CD8-positive, alpha-beta memory T cell (primary cell): ENCODE data around the gene LENG8. TPM values are rescaled to one million over a fixed set of nuclear protein-coding genes. Genes with fewer than 3 reads are reported as not detected.

ENCODE experiments used
- CTCF ChIA-PET: fragments of 350-600 bp; sonication (Branson Sonifier 250); formaldehyde crosslinking; loops from one replicate; lab custom pipeline; 2021; ENCODE audit warnings: antibody characterized with exemption; lab: Charles Lee
- POLR2A ChIA-PET: fragments of 350-600 bp; sonication (Branson Sonifier 250); formaldehyde crosslinking; loops from one replicate; lab custom pipeline; 2021; ENCODE audit warnings: antibody characterized with exemption; lab: Charles Lee
- DNase-seq, 5 donors: peaks; one replicate each; pipeline versions ENCODE4 v3.0.0 to v3.0.0-alpha.2; 2020 to 2022; ENCODE audit warnings: mixed read lengths in 1 of 5
- H3K27ac ChIP-seq: one replicate; pipeline ENCODE4 v1.7.0; 2013; ENCODE audit warnings: low read depth, mild to moderate bottlenecking, low read length, moderate library complexity
- H3K27me3 ChIP-seq: 2 replicates; pipeline ENCODE4 v1.7.0; 2013; ENCODE audit warnings: low read length, mild to moderate bottlenecking; ENCODE audit not compliant: insufficient read depth, poor library complexity, severe bottlenecking
- H3K36me3 ChIP-seq: 2 replicates; pipeline ENCODE4 v1.7.0; 2013; ENCODE audit warnings: mild to moderate bottlenecking, low read length, moderate library complexity; ENCODE audit not compliant: insufficient read depth
- H3K4me1 ChIP-seq: 2 replicates; pipeline ENCODE4 v1.7.0; 2013; ENCODE audit warnings: mild to moderate bottlenecking, low read length, moderate library complexity; ENCODE audit not compliant: insufficient read depth
- H3K4me3 ChIP-seq: 2 replicates; pipeline ENCODE4 v1.7.0; 2013; ENCODE audit warnings: mild to moderate bottlenecking, low read length
- H3K9me3 ChIP-seq: 2 replicates; pipeline ENCODE4 v1.7.0; 2013; ENCODE audit warnings: mild to moderate bottlenecking, low read length
- H3K27ac Mint-ChIP-seq, 8 donors: one replicate each; pipeline ENCODE4 v1.8.0; 2020 to 2021; ENCODE audit warnings: mixed read lengths in 8 of 8, mild to moderate bottlenecking in 6 of 8, inconsistent platforms in 3 of 8, moderate library complexity in 3 of 8
- H3K27me3 Mint-ChIP-seq, 2 donors: one replicate each; pipeline ENCODE4 v1.8.0; 2020 to 2021; ENCODE audit warnings: mixed read lengths in 2 of 2, mild to moderate bottlenecking in 1 of 2, moderate library complexity in 1 of 2
- H3K36me3 Mint-ChIP-seq, 3 donors: one replicate each; pipeline ENCODE4 v1.8.0; 2020 to 2021; ENCODE audit warnings: mixed read lengths in 3 of 3, inconsistent platforms in 1 of 3, mild to moderate bottlenecking in 1 of 3
- H3K4me1 Mint-ChIP-seq, 3 donors: one replicate each; pipeline ENCODE4 v1.8.0; 2020 to 2021; ENCODE audit warnings: mixed read lengths in 3 of 3, inconsistent platforms in 1 of 3, mild to moderate bottlenecking in 1 of 3
- H3K4me3 Mint-ChIP-seq, 7 donors: one replicate each; pipeline ENCODE4 v1.8.0; 2020 to 2021; ENCODE audit warnings: mixed read lengths in 7 of 7, mild to moderate bottlenecking in 6 of 7, moderate library complexity in 4 of 7, inconsistent platforms in 2 of 7
- H3K9me3 Mint-ChIP-seq, 5 donors: one replicate each; pipeline ENCODE4 v1.8.0; 2020 to 2022; ENCODE audit warnings: mixed read lengths in 5 of 5, mild to moderate bottlenecking in 3 of 5, moderate library complexity in 2 of 5, inconsistent platforms in 1 of 5
- polyA plus RNA-seq: library from polyadenylated mRNA; unstranded; fragments of 300-500 nt; fragmentation: Illumina TruSeq; gene quantifications from one replicate; pipeline ENCODE4 v1.2.3, GENCODE V29; 2021
- total RNA-seq, 2 experiments: library from RNA; stranded (reverse); gene quantifications; one replicate each; pipeline ENCODE4 v1.2.3, GENCODE V29; 2021

The LENG8 gene
- total and polyA plus RNA-seq, 3 experiments from 2014 or later = 8.0 to 144 (median 132) TPM

DNA sequence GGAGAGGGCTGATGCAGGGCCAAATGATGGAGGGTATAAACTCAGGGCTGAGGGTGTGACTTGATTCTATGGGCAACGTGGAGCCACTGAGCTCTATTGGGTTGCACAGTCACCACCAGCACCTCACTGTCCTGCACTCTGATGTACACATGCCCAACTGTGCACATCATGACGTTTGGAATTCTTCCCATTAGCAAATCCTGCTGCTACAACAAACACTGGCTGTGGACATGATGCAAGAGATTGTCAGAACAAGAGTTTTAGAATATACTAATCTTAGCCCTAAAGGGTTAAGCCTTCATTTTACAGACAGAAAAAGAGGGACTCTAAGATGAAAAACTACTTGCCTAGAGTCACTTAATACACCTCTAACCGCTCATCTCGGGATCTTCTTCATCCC is 36.1 kb upstream of the LENG8 start:
- H3K27me3 ChIP-seq = peaks cover 15% of the 10 kb centered on the region
- no peak for DNase-seq
- H3K36me3 ChIP-seq = no peaks in the 10 kb centered on the region
- ChIA-PET POLR2A (no interaction called here), CTCF (no interaction called here)
- Mint-ChIP-seq H3K36me3 (peaks cover 0 to 5% (median 2%) of the 10 kb centered on the region in 3 donors), H3K9me3 (peaks cover 0 to 10% (median 7%) of the 10 kb centered on the region in 5 donors), H3K4me3 (no peak overlapping the region), H3K27ac (no peak overlapping the region), H3K4me1 (peaks cover 10 to 14% (median 13%) of the 10 kb centered on the region in 3 donors), H3K27me3 (peaks cover 20 to 36% of the 10 kb centered on the region in 2 donors)
- no peaks in the 10 kb centered on the region for H3K9me3 ChIP-seq
- H3K27ac ChIP-seq = no peak overlapping the region
- no peak overlapping the region for H3K4me3 ChIP-seq
- H3K4me1 ChIP-seq = peaks cover 5% of the 10 kb centered on the region

DNA sequence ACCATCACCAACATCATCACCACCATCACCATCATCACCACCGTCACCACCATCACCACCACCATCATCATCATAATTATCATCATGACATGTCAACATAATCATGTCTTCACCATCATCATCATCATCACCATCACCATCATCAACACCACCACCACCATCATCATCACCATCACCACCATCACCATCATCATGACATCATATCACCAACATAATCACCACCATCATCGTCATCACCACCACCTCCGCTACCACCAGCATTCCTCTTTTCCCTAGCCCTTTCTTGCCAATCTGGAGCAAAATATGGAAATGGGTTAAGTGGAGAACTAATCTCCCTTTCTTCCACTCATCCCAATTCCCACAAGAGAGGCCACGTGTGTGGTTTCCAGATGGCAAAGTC is 34.8 kb upstream of the LENG8 start:
- DNase-seq = no peak
- H3K4me3 Mint-ChIP-seq = no peak overlapping the region
- POLR2A ChIA-PET = no interaction called here

DNA sequence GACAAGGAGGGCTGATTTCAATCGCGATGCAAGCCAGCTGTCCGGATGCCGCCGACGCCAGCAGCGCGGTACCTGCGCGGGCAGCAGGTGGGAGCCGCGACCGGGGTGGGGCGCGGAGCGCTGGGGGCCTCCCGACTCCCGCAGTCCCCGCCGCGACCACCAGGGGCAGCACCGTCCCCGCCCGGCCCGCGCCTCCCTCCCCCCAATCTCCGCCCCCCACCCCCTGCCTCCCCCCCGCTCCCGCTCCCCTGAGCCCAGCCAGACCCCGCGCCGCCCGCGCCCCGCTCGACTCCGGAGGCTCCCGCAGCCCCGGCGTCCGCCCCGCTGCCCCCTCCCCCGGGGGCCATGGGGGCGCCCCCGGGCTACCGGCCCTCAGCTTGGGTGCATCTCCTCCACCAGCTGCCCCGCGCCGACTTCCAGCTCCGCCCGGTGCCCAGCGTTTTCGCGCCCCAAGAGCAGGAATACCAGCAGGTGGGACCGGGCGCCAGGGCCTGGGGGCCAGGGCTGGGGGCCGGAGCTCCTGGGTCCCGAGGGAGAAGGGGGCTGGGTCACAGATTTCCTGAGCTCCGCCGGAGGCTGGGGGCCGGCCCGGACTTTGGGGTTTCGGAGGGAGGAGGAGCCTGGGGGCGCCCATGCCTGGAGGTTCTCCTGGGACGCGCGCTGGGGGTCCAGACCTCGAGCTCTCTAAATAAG is 33.6 kb upstream of the LENG8 start, which contains the start of gene TTYH1:
TSS of gene TTYH1 (plus strand) at position 257 of the 693 bp plus-strand sequence. CDS start at position 346, 89 bp downstream.
- POLR2A ChIA-PET = no interaction called here
- Histone ChIP-seq H3K27me3 (peaks cover 27% of the 10 kb centered on the region), H3K27ac (no peak within 1 kb of the TSS)

More for the DNA sequence above, 34.8 kb upstream of the LENG8 start:
- H3K27me3 ChIP-seq = peaks cover 18% of the 10 kb centered on the region
- CTCF ChIA-PET = interaction anchor here (1.6 kb wide), 1 partner anchor 24 kb away, joined by 4 read pairs; no protein-coding TSS in a partner anchor
- Mint-ChIP-seq H3K36me3 (peaks cover 0 to 5% (median 2%) of the 10 kb centered on the region in 3 donors), H3K27me3 (peaks cover 20 to 40% of the 10 kb centered on the region in 2 donors), H3K27ac (peak overlapping the region in 2 of 8 donors; percentile 16 to 44), H3K9me3 (peaks cover 0 to 4% (median 2%) of the 10 kb centered on the region in 5 donors), H3K4me1 (peaks cover 16 to 20% (median 19%) of the 10 kb centered on the region in 3 donors)
- H3K9me3 ChIP-seq = no peaks in the 10 kb centered on the region
- H3K36me3 ChIP-seq = no peaks in the 10 kb centered on the region
- no peak overlapping the region for H3K27ac ChIP-seq
- peaks cover 12% of the 10 kb centered on the region for H3K4me1 ChIP-seq
- no peak overlapping the region for H3K4me3 ChIP-seq

DNA sequence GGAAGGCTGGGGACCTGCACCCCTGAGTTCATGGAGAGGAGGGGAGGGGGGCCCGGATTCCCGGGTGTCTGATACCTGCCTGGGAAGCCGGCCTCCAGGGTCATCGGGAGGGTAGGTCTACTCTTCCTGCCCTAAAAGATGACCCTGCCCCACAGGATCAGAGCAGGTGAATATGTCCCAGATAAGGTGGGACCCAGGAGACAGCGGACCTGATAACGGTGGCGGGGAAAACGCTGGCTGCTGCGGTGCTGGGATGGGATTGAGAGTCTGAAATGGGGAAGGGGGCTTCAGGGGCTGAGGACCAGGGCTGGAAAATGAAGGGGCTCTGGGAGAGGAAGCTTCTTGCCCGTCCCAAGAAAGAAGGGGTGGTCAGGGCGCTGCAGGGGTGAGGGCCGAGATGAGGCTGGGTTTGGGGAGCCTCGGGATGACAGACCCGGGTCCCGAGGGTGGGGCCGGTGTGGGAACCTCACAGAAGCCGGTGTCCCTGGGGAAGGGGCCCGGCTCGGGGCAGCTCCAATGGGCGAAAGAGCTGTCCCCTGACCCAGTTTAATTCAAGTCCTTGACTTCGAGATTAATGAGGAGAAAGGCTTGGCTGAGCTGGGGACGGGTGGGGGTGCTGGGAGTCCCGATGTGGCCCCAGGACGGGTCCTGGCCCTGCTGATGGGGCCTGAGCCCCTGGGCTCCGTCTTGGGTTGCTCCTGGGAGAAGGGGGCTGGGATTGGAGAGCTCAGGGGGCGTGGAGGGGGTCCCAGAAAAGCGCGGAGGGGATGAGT is 32.9 kb upstream of the LENG8 start:
- CTCF ChIA-PET = interaction anchor here (0.7 to 1.6 kb wide), 3 partner anchors 25 to 65 kb away, joined by 3 to 4 read pairs (median 3); no protein-coding TSS in a partner anchor
- H3K4me1 Mint-ChIP-seq = peaks cover 16 to 20% (median 19%) of the 10 kb centered on the region in 3 donors
- H3K36me3 Mint-ChIP-seq = peaks cover 0 to 5% (median 2%) of the 10 kb centered on the region in 3 donors
- peaks cover 0 to 2% (median 0%) of the 10 kb centered on the region in 5 donors for H3K9me3 Mint-ChIP-seq
- Histone ChIP-seq H3K27ac (no peak overlapping the region), H3K4me1 (peaks cover 12% of the 10 kb centered on the region), H3K4me3 (no peak overlapping the region), H3K9me3 (no peaks in the 10 kb centered on the region), H3K27me3 (peaks cover 27% of the 10 kb centered on the region), H3K36me3 (no peaks in the 10 kb centered on the region)
- DNase-seq = no peak
- POLR2A ChIA-PET = no interaction called here
- no peak overlapping the region for H3K4me3 Mint-ChIP-seq
- peak overlapping the region in 1 of 8 donors; percentile 82 for H3K27ac Mint-ChIP-seq
- peaks cover 20 to 48% of the 10 kb centered on the region in 2 donors for H3K27me3 Mint-ChIP-seq

More for the DNA sequence above, 33.6 kb upstream of the LENG8 start, which contains the start of gene TTYH1:
- H3K9me3 ChIP-seq = no peaks in the 10 kb centered on the region
- no peaks in the 10 kb centered on the region for H3K36me3 ChIP-seq
- Mint-ChIP-seq H3K9me3 (peaks cover 0 to 2% (median 0%) of the 10 kb centered on the region in 5 donors), H3K27ac (peak within 1 kb of the TSS in 1 of 8 donors; percentile 82), H3K27me3 (peaks cover 23 to 48% of the 10 kb centered on the region in 2 donors), H3K4me1 (peaks cover 16 to 20% (median 19%) of the 10 kb centered on the region in 3 donors), H3K36me3 (peaks cover 0 to 5% (median 2%) of the 10 kb centered on the region in 3 donors), H3K4me3 (no peak within 1 kb of the TSS)
- H3K4me1 ChIP-seq = peaks cover 12% of the 10 kb centered on the region
- CTCF ChIA-PET = interaction anchor here (0.7 to 1.6 kb wide), 2 partner anchors 25 to 66 kb away, joined by 3 to 4 read pairs; no protein-coding TSS in a partner anchor
- DNase-seq = peak in 2 of 5 donors; percentile 21 to 34
- H3K4me3 ChIP-seq = no peak within 1 kb of the TSS

DNA sequence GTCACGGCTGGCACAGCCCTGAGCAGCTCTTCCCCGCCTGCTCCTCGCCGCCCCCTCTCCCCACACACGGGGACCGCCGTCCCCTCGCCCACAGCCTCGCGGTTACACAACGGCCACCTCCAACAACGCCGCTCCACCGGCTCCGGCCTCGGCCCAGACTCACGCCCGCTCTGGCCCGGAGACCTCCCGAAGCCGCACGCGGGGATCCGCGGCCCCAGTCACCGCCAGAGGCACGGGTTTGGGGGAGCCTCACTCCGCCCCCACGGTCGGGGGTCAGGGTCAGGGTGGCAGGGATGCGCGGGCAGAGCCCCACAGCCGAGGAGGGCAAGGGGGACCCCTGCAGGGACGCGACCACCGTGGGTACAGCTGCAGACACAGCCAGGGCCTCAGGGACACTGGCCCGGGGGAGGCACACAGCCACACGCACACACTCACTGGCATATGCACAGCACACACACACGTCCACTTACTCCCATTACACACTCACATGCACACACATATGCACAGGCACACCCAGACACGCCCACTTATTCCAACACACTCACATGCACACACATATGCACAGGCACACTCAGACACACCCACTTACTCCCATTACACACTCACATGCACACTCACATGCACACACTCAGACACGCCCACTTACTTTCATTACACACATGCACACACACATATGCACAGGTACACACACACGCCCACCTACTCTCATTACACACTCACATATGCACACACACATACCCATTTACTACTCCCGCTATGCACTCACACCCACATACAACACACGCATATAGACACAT is 32.1 kb upstream of the LENG8 start:
- peaks cover 23 to 48% of the 10 kb centered on the region in 2 donors for H3K27me3 Mint-ChIP-seq
- peaks cover 0 to 2% (median 0%) of the 10 kb centered on the region in 5 donors for H3K9me3 Mint-ChIP-seq
- no peaks in the 10 kb centered on the region for H3K36me3 ChIP-seq
- H3K4me1 ChIP-seq = peaks cover 12% of the 10 kb centered on the region
- H3K4me1 Mint-ChIP-seq = peaks cover 16 to 20% (median 19%) of the 10 kb centered on the region in 3 donors
- H3K27me3 ChIP-seq = peaks cover 27% of the 10 kb centered on the region
- no peaks in the 10 kb centered on the region for H3K9me3 ChIP-seq
- H3K36me3 Mint-ChIP-seq = peaks cover 0 to 5% (median 2%) of the 10 kb centered on the region in 3 donors
- ChIA-PET POLR2A (no interaction called here), CTCF (interaction anchor here (1.0 kb wide), 1 partner anchor 64 kb away, joined by 3 read pairs; no protein-coding TSS in a partner anchor)
- DNase-seq = no peak
- H3K4me3 ChIP-seq = no peak overlapping the region
- H3K27ac ChIP-seq = no peak overlapping the region
- H3K4me3 Mint-ChIP-seq = peak overlapping the region in 1 of 7 donors; percentile 2
- H3K27ac Mint-ChIP-seq = no peak overlapping the region

DNA sequence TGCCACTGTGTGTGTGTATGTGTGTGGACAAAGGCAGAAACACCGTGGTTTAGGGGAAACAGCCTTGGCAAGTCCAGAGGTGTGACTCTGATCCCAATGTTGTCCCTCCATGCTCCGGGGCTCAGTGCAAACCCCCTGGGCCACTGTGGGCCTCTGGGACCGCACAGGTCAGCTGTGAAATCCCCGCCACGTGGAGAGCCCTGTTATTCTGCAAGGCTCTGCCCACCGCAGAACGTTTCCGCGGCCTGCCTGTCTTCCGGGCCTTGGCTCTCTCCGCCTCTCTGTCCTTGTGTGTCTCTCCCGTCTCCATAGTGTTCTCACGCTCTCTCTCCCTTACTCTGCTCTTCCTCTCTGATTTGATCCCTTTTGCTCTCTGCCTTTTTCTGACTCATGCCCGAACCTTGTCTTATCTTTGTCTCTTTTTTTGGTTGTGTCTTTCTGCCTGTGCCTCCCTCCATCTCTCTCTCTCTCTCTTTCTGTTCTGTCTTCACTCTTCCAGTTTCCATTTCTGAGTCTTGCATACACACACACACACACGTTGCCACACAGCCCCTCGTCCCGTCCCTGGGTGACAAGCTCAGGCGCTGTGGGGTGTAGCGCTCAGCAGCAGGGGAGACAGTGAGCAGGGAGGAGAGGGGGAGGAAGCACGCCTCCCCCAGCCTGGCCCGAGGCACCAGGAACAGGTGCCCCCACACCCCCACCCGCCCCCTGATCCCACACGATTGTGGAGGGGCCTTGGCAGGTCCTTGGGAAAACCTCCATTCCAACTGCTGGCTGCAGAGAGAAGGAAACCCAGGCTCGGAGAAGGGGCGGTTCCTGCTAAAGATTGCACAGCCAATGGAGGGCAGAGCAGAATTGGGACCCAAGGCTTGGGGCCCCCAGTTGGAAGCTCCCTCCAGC is 30.7 kb upstream of the LENG8 start:
- H3K27ac ChIP-seq = no peak overlapping the region
- H3K36me3 Mint-ChIP-seq = peaks cover 0 to 5% (median 2%) of the 10 kb centered on the region in 3 donors
- peaks cover 16 to 19% (median 19%) of the 10 kb centered on the region in 3 donors for H3K4me1 Mint-ChIP-seq
- peak overlapping the region in 5 of 7 donors; percentile 44 to 73 (median 69) for H3K4me3 Mint-ChIP-seq
- no peak overlapping the region for H3K4me3 ChIP-seq
- DNase-seq = no peak
- POLR2A ChIA-PET = no interaction called here
- H3K27me3 Mint-ChIP-seq = peaks cover 28 to 47% of the 10 kb centered on the region in 2 donors
- no peaks in the 10 kb centered on the region for H3K36me3 ChIP-seq
- no peaks in the 10 kb centered on the region for H3K9me3 ChIP-seq
- peak overlapping the region in 4 of 8 donors; percentile 5 to 72 (median 50) for H3K27ac Mint-ChIP-seq
- peaks cover 27% of the 10 kb centered on the region for H3K27me3 ChIP-seq
- peaks cover 12% of the 10 kb centered on the region for H3K4me1 ChIP-seq
- H3K9me3 Mint-ChIP-seq = peaks cover 0 to 2% (median 0%) of the 10 kb centered on the region in 5 donors
- CTCF ChIA-PET = no interaction called here
